Measurements from ENCODE around the gene SIPA1L3. TPM values are rescaled to one million over a fixed set of nuclear protein-coding genes. Genes with fewer than 3 reads are reported as not detected.
A peak's percentile ranks its signal among the peaks of the same experiment; 100 is the strongest.

Gene SIPA1L3
- total and polyA plus RNA-seq, 9 of the 15 experiments (the other 6 are each of a cell fraction or from before 2014, with no cell fraction given): 0.01 to 6.1 (median 2.5) TPM

DNA sequence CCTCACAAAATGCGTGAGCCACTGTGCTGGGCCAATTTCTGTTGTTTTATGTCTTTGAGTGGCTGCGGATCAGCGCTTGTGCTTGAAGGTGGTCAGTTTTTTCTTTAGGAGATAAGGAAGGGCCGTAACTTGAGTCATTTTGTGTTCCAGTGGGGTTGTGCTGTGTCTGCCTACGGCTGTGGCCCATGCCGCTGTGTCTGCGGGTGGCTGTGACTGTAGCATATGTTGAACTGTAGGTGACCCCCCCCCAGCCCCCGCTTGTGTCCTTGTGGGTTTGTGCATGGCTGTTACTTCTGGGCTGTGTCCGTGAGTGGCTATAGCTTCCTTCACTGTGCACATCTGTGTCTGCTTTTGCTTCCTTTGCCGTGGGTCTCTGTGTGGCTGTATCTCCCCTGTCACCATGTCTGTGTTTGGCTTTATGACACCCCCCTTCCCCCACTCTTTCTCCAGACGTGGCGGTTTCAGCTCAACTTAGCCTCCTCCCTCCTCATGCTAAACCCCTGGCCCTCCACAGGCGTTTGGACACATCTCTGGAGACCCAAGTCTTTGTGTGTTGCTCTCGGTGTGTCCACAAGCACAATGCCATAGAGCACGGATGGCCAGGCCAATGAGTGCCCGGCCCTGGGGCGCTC lies 348.5 kb downstream of the SIPA1L3 start (continued):
- TF ChIP-seq, protein P1, sequence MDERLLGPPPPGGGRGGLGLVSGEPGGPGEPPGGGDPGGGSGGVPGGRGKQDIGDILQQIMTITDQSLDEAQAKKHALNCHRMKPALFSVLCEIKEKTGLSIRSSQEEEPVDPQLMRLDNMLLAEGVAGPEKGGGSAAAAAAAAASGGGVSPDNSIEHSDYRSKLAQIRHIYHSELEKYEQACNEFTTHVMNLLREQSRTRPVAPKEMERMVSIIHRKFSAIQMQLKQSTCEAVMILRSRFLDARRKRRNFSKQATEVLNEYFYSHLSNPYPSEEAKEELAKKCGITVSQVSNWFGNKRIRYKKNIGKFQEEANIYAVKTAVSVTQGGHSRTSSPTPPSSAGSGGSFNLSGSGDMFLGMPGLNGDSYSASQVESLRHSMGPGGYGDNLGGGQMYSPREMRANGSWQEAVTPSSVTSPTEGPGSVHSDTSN (CRISPR knock-in tag; IDR thresholded peaks at IDR 0.05; ENCODE audit: low read depth): no peak
- TF ChIP-seq, protein P1 (tag; conservative IDR thresholded peaks at IDR 0.05; ENCODE audit: low read depth): no peak
- TF ChIP-seq MCM3 (IDR thresholded peaks at IDR 0.05) (no peak), ETV1 (tag; conservative IDR thresholded peaks at IDR 0.05; ENCODE audit: low read depth) (no peak), COPS2 (conservative IDR thresholded peaks at IDR 0.05) (no peak), EP300 (IDR thresholded peaks at IDR 0.05; ENCODE audit: low read length) (no peak), SIRT6 (IDR thresholded peaks at IDR 0.05; ENCODE audit: low read depth, low read length) (no peak), ZC3H11A (IDR thresholded peaks at IDR 0.05; ENCODE audit: low read depth, low read length) (no peak), ZNF121 (CRISPR knock-in tag; conservative IDR thresholded peaks at IDR 0.05) (no peak), RBM22 (IDR thresholded peaks at IDR 0.05; ENCODE audit: low read depth, low read length, poor library complexity, severe bottlenecking) (no peak), MAZ (CRISPR knock-in tag; conservative IDR thresholded peaks at IDR 0.05 in 1 of 2, IDR thresholded peaks at IDR 0.05 in 1 of 2) (no peak), ZNF24 (IDR thresholded peaks at IDR 0.05) (0 out of 2 replicates have a peak, but pooled peaks have one; percentile 52), MYNN (IDR thresholded peaks at IDR 0.05) (no peak), MYNN (CRISPR knock-in tag; IDR thresholded peaks at IDR 0.05) (no peak), THRAP3 (IDR thresholded peaks at IDR 0.05; ENCODE audit: borderline replicate concordance) (no peak), CREBBP (IDR thresholded peaks at IDR 0.05; ENCODE audit: low read depth, low read length) (no peak), ZNF408 (CRISPR knock-in tag; IDR thresholded peaks at IDR 0.05; ENCODE audit: low read depth) (no peak), ZZZ3 (IDR thresholded peaks at IDR 0.05) (no peak), PHF21A (IDR thresholded peaks at IDR 0.05; ENCODE audit: borderline replicate concordance, low read depth) (no peak)
- TF ChIP-seq, protein P2, sequence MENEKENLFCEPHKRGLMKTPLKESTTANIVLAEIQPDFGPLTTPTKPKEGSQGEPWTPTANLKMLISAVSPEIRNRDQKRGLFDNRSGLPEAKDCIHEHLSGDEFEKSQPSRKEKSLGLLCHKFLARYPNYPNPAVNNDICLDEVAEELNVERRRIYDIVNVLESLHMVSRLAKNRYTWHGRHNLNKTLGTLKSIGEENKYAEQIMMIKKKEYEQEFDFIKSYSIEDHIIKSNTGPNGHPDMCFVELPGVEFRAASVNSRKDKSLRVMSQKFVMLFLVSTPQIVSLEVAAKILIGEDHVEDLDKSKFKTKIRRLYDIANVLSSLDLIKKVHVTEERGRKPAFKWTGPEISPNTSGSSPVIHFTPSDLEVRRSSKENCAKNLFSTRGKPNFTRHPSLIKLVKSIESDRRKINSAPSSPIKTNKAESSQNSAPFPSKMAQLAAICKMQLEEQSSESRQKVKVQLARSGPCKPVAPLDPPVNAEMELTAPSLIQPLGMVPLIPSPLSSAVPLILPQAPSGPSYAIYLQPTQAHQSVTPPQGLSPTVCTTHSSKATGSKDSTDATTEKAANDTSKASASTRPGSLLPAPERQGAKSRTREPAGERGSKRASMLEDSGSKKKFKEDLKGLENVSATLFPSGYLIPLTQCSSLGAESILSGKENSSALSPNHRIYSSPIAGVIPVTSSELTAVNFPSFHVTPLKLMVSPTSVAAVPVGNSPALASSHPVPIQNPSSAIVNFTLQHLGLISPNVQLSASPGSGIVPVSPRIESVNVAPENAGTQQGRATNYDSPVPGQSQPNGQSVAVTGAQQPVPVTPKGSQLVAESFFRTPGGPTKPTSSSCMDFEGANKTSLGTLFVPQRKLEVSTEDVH (IDR thresholded peaks at IDR 0.05; ENCODE audit: low read depth, partially characterized antibody): no peak
- TF ChIP-seq, protein P3, sequence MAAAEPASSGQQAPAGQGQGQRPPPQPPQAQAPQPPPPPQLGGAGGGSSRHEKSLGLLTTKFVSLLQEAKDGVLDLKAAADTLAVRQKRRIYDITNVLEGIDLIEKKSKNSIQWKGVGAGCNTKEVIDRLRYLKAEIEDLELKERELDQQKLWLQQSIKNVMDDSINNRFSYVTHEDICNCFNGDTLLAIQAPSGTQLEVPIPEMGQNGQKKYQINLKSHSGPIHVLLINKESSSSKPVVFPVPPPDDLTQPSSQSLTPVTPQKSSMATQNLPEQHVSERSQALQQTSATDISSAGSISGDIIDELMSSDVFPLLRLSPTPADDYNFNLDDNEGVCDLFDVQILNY (CRISPR knock-in tag; IDR thresholded peaks at IDR 0.05): no peak
- TF ChIP-seq, protein P4, sequence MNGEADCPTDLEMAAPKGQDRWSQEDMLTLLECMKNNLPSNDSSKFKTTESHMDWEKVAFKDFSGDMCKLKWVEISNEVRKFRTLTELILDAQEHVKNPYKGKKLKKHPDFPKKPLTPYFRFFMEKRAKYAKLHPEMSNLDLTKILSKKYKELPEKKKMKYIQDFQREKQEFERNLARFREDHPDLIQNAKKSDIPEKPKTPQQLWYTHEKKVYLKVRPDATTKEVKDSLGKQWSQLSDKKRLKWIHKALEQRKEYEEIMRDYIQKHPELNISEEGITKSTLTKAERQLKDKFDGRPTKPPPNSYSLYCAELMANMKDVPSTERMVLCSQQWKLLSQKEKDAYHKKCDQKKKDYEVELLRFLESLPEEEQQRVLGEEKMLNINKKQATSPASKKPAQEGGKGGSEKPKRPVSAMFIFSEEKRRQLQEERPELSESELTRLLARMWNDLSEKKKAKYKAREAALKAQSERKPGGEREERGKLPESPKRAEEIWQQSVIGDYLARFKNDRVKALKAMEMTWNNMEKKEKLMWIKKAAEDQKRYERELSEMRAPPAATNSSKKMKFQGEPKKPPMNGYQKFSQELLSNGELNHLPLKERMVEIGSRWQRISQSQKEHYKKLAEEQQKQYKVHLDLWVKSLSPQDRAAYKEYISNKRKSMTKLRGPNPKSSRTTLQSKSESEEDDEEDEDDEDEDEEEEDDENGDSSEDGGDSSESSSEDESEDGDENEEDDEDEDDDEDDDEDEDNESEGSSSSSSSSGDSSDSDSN (IDR thresholded peaks at IDR 0.05; ENCODE audit: borderline replicate concordance in 1 of 2, low read depth in 2 of 2, low read length in 2 of 2): no peak

Data from K562 (cell line).